Nephron (organoid): Measurements from ENCODE around the gene CCKAR.

Experiments
- H3K27ac Mint-ChIP-seq, 3 experiments: 2 replicates each; pipeline ENCODE4 v1.8.0; 2020; ENCODE audit warnings: mixed read lengths in 3 of 3, mild to moderate bottlenecking in 2 of 3, moderate library complexity in 1 of 3
- H3K27me3 Mint-ChIP-seq: 2 replicates; pipeline ENCODE4 v1.8.0; 2021; ENCODE audit warnings: low read depth, mild to moderate bottlenecking, moderate library complexity, mixed read lengths
- H3K36me3 Mint-ChIP-seq: 2 replicates; pipeline ENCODE4 v1.8.0; 2020; ENCODE audit warnings: low read depth, mixed read lengths
- H3K4me1 Mint-ChIP-seq: 2 replicates; pipeline ENCODE4 v1.8.0; 2020; ENCODE audit warnings: mixed read lengths
- H3K4me3 Mint-ChIP-seq, 3 experiments: 2 replicates each; pipeline ENCODE4 v1.8.0; 2020; ENCODE audit warnings: mild to moderate bottlenecking in 3 of 3, mixed read lengths in 3 of 3, moderate library complexity in 2 of 3
- H3K9me3 Mint-ChIP-seq: 2 replicates; pipeline ENCODE4 v1.8.0; 2020; ENCODE audit warnings: mixed read lengths
- CTCF ChIP-seq, 3 experiments: fragments of 200-600 bp; sonication (generic); IDR thresholded peaks; one replicate each; pipeline ENCODE4 v1.5.0; 2021; ENCODE audit warnings: antibody characterized with exemption in 3 of 3; ENCODE audit not compliant: unreplicated experiment in 3 of 3

CCKAR gene

GRCh38 chr4:26462874-26463273, 27.4 kb downstream of the CCKAR start:
- H3K36me3 Mint-ChIP-seq: no peaks in the 10 kb centered on the region
- TF ChIP-seq CTCF (IDR thresholded peaks at IDR 0.05; ENCODE audit: unreplicated experiment in 3 of 3): no peak
- peaks cover 6% of the 10 kb centered on the region for H3K27me3 Mint-ChIP-seq
- peak overlapping the region; percentile 59 to 89 (median 85) for H3K27ac Mint-ChIP-seq
- H3K9me3 Mint-ChIP-seq: peaks cover 15% of the 10 kb centered on the region
- peaks cover 33% of the 10 kb centered on the region for H3K4me1 Mint-ChIP-seq
- no peak overlapping the region for H3K4me3 Mint-ChIP-seq

- H3K4me1 Mint-ChIP-seq: peaks cover 45% of the 10 kb centered on the region
- no peaks in the 10 kb centered on the region for H3K36me3 Mint-ChIP-seq
- H3K27ac Mint-ChIP-seq: peak overlapping the region in 1 of 3 experiments; percentile 46
- H3K4me3 Mint-ChIP-seq: no peak overlapping the region
- no peak for TF ChIP-seq CTCF (IDR thresholded peaks at IDR 0.05; ENCODE audit: unreplicated experiment in 3 of 3)
- peaks cover 15% of the 10 kb centered on the region for H3K9me3 Mint-ChIP-seq
- H3K27me3 Mint-ChIP-seq: peaks cover 9% of the 10 kb centered on the region
Measured at GRCh38 chr4:26459756-26460530, 30.3 kb downstream of the CCKAR start.

GRCh38 chr4:26459054-26459755, 31.1 kb downstream of the CCKAR start:
- Mint-ChIP-seq H3K36me3 (no peaks in the 10 kb centered on the region), H3K4me3 (no peak overlapping the region), H3K27ac (peak overlapping the region in 2 of 3 experiments; percentile 23 to 46), H3K9me3 (peaks cover 13% of the 10 kb centered on the region), H3K27me3 (peaks cover 9% of the 10 kb centered on the region), H3K4me1 (peaks cover 45% of the 10 kb centered on the region)
- TF ChIP-seq CTCF (IDR thresholded peaks at IDR 0.05; ENCODE audit: unreplicated experiment in 3 of 3): peak; percentile 53 to 59 (median 58)

GRCh38 chr4:26458157-26458561, 32.1 kb downstream of the CCKAR start:
- Mint-ChIP-seq H3K4me1 (peaks cover 42% of the 10 kb centered on the region), H3K27ac (peak overlapping the region in 2 of 3 experiments; percentile 42 to 52), H3K27me3 (peaks cover 6% of the 10 kb centered on the region), H3K4me3 (no peak overlapping the region), H3K36me3 (no peaks in the 10 kb centered on the region), H3K9me3 (peaks cover 13% of the 10 kb centered on the region)
- TF ChIP-seq CTCF (IDR thresholded peaks at IDR 0.05; ENCODE audit: unreplicated experiment in 3 of 3): no peak

- H3K4me1 Mint-ChIP-seq: peaks cover 37% of the 10 kb centered on the region
- peaks cover 11% of the 10 kb centered on the region for H3K9me3 Mint-ChIP-seq
- H3K27ac Mint-ChIP-seq: no peak overlapping the region
- H3K27me3 Mint-ChIP-seq: peaks cover 6% of the 10 kb centered on the region
- no peaks in the 10 kb centered on the region for H3K36me3 Mint-ChIP-seq
- H3K4me3 Mint-ChIP-seq: no peak overlapping the region
- no peak for TF ChIP-seq CTCF (IDR thresholded peaks at IDR 0.05; ENCODE audit: unreplicated experiment in 3 of 3)
Measured at GRCh38 chr4:26457412-26457811, 32.9 kb downstream of the CCKAR start.
